Daoy (cell line): ENCODE results near the gene CCT8. TPM values are rescaled to one million over a fixed set of nuclear protein-coding genes. Genes with fewer than 3 reads are reported as not detected.
"Not testable (repeated sequence)": the region's sequence is repeated elsewhere in the genome, so short reads cannot be mapped to it uniquely, and the experiment has no call there.

ENCODE experiments used
- DNase-seq: peaks from one replicate; pipeline ENCODE4 v3.0.0-alpha.2; 2015; ENCODE audit warnings: low read depth
- total RNA-seq: library from RNA; depleted of rRNA; stranded (reverse); fragments of >200 nt; shearing (Covaris generic); gene quantifications from 2 replicates; pipeline ENCODE4 v1.2.3, GENCODE V29; 2014

The CCT8 gene
- total RNA-seq, 1 experiment from 2014 or later: 487 TPM

DNA sequence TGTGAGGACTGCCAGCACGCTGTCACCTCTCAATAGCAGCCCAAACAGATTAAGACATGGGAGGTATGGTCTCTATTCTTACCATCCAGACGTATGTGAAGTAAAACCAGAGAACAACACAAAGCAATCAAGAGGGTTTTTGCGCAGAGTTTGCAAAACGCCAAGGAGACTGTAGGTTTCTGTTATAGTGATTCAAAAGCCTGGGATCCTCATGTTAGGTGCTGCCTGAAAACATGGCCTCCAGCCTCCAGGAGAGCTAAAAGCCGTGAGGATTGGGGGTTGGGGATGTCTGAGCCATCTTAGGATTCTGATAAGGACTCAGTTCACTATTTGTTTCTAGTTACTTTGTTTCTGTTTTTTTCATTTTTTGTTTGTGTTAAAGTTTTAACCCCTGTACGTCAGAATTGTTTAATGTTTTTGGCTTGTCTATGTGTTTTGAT is 4.2 kb upstream of the CCT8 start:
- no peak for DNase-seq

DNA sequence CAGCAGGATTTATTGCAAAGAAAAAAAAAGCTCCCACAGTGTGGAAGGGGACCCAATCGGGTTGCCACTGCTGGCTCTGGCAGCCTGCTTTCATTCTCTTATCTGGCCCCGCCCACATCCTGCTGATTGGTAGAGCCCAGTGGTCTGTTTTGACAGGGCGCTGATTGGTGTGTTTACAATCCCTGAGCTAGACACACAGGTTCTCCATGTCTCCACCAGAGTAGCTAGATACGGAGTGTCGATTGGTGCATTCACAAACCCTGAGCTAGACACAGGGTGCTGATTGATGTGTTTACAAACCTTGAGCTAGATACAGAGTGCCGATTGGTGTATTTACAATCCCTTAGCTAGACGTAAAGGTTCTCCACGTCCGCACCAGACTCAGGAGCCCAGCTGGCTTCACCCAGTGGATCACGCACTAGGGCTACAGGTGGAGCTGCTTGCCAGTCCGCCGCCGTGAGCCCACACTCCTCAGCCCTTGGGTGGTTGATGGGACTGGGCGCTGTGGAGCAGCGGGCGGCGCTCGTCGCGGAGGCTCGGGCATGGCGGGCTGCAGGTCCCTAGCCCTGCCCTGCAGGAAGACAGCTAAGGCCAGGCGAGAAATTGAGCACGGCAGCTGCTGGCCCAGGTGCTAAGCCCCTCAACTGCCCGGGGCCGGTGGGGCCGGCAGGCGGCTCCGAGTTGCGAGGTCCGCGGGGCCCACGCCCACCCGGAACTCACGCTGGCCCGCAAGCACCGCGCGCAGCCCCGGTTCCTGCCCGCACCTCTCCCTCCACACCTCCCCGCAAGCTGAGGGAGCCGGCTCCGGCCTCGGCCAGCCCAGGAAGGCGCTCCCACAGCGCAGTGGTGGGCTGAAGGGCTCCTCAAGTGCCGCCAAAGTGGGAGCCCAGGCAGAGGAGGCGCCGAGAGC is 3.5 kb upstream of the CCT8 start:
- not testable (repeated sequence) for DNase-seq

DNA sequence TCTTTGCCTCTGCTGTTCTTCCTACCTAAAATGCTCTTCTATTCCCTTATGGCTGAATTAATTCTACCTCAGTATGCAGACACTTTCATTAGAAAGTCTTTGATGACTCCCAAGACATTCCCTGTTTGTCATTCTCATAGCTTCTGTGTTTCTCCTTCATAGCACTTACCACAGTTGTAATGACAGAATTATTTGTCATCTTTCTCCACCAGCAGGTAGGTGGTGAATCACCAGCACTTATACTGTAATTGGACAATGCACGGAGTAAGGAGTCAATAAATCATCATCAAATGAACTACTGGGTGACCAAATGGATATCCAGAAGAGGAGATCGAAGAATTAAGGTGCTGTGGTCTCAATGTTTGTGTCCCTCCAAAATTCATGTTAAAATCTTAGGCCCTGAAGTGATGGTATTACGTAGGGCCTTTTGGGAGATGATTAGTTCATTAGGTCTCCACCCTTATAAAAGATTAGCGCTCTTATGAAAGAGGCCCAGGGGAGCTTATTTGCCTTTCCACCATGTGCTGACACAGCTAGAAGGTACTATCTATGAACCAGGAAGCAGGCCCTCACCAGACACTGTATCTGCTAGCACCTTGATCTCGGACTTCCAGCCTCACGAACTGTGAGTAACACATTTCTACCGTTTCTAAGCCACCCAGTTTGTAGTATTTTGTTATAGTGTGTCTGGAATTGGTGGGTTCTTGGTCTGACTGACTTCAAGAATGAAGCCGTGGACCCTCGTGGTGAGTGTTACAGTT is 2.4 kb upstream of the CCT8 start:
- DNase-seq: peak; percentile 37

DNA sequence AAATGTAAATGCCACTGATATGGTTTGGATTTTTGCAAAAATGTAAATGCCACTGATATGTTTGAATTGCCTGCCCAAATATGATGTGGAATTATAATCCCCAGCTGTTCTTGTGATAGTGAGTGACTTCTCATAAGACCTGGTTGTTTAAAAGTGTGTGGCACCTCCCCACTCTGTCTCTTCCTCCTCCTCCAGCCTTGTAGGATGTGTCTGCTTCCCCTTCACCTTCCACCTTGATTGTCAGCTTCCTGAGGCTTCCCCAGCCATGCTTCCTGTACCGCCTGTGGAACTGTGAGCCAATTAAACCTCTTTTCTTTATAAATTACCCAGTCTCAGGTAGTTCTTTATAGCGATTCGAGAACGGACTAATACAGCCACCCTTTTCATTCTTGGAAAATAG is 1.3 kb upstream of the CCT8 start:
- no peak for DNase-seq

DNA sequence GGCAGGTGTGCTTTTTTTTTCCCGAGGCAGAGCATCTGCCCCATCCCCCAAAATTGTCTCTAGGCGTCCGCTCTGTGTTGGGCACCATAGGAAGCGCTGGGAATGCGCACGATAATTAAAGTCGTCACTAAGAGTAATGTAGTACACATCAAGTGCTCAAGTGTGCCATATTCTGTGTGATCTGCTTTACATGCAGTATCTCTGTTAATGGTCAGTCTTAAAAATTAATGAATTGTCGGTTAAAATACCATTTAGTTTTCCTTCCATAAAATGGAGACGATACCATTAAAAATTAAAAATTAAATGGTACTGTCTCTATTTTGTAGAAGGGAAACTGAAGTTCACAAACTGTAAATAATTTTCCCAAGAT is 544 bp upstream of the CCT8 start:
- DNase-seq: no peak

DNA sequence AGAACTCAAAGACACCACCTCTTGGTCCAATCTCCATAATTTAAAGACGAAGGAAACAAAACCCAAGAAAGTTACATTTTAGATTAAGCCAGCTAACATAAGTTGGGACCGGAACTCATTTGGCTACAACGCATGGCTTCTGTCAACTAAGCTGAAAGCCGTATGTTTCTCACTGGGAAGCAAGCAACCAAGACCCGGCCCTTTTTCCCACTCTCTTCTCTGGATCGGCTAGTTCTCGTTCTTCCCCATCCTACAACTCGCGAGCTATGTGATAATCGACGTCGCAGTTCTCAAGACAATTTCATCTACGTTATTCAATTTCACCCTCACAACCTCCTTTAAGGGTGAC is 601 bp downstream of the CCT8 start:
- DNase-seq: peak; percentile 26

DNA sequence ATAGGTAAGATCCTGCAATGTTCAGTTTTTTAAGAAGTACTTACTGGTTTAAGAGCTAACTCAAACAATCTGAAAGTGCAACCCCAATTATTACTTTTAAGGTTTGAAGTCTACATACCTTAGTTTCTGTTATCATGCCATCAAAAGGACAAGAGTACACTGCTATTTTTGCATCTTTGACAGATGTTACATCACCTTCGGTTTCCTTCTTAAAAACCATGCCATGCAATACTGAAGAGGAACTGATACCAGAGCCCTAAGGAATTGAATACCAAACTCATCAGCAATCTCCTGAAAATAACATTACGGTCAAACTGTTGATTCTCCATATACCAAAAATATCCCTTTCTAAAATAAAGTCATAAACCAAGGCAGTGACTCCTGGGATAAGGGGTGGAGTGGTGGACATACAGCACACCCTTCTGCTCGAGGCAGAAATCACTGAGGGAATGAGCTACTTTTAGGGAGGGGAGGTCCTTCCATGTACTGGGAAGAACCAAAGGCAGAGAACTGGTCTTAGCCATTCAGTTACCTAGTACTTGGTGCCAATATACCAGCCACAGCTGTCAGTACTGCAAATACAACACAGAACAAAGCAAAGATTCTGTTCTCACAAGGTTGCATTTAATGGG is 8.5 kb downstream of the CCT8 start:
- DNase-seq: no peak

DNA sequence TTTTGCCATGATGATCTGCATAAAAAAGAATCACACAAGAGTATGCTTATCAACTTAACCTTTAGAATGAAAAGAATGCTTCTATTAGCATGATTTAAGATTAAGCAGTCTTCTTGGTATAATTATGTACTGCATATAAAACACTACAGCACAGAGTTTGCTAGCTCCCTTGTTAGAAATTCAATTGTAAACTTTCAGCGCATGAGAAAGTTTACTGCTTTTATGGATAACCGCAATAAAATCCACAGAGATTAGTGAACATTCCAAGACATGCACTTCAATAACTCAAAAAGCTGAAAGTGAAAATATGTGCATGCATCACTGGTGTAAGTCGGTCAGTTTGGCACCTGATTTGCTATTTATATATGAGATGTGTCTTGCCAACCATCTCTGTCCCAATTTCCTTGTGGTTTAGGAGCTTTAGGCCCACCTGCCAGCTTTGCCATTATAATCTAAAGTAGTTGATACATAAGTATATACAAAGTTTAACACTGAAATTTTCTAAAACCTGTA is 16.9 kb downstream of the CCT8 start:
- DNase-seq: no peak

DNA sequence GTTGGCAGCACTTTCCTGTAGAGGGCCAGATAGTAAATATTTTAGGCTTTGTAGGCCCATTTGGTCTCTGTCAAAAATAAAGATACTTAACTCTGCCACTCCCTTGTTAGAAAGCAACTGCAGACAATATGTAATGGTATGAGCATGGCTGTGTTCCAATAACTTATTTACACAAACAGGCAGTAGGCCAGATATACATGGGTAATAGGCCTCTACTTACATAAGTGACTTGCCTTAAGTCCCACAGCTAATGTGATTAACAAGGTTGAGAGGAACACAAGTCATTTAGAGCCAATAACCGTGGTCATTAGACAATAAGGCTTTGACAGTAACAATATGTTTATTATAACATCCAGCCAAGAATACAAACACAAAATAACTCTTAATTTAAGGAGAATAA is 17.4 kb downstream of the CCT8 start:
- DNase-seq: no peak

DNA sequence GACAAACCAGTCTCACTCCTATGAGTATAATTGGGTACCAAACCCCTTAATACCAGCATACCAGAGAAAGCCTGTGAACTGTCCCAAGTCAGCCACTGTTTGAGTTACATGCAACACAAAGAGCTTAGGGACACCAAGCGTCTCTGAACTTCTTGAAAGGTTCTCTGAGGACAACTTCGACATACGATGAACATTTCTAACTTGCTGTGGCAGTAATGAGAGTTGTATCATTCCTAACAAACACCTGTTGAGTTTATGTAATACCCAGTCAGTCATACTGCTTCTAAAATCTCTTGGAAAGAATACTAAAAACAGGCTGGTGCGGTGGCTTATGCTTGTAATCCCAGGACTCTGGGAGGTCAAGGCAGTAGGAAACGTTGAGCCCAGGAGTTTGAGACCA is 18.4 kb downstream of the CCT8 start:
- no peak for DNase-seq

DNA sequence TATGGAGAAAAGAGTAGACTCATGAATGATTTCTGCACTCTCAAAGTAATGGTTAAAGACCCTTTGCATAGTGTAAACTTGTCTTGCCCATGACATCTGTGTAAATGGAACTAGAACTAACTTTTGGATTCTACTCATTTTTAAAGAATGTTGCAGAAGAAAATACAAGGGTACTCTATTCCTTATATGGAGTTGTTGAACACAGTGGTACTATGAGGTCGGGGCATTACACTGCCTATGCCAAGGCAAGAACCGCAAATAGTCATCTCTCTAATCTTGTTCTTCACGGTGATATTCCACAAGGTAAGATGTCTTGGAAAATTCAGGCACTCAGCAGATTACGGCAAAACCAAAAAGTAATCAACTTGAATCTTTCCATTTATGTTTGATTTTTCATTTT is 19.8 kb downstream of the CCT8 start:
- no peak for DNase-seq

DNA sequence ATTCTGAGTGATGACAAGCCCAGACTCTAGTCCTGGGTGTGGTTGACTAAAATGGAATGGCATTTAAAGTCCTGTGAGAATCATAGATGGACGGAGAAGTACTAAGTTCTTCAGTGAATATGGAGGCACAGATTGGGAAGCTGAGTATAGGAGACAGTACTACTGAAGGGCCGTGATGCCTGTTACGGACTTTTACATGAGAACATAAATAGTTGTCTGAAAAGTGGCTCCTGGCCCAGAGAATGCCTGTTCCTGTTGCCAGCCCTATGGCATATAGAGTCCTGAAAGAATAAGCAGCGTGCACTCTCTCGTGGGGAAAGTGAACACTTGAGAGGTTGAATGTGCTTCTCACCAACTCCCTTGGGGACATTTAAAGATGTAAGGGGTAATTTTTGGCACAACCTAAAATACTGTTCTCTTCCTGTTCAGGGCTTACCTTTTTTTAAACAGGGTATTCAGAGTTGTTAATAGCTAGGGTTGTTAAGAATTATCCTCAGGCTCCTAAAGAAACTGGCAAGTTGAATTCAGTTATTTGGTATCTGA is 20.4 kb downstream of the CCT8 start:
- no peak for DNase-seq

DNA sequence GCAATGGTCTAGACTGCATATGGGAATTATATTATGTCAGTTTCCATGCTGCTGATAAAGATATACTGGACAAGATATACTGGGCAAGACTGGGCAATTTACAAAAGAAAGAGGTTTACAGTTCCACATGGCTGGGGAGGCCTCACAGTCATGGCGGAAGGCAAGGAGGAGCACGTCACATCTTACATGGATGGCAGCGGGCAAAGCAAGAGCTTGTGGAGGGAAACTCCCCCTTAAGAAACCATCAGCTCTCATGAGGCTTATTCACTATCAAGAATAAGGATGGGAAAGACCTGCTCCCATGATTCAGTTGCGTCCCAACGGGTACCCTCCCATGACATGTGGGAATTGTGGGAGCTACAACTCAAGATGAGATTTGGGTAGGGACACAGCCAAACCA is 21.2 kb downstream of the CCT8 start:
- DNase-seq: no peak

DNA sequence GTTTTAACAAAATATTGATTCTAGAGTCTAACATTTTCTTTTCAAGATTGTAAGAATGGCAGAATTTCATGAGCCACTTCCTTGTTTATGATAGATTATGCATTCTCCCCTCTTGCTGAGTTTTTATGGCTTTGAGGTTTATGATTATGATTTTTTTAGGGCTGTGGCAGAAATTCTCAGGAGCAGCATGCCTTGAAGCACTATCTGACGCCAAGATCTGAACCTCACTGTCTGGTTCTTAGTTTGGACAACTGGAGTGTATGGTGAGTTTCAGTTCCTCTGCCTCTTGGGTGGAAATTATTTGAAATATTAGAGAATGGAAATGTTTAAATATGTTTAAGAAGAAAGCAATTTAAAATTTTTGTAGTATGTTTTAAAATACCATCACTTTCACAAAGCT is 38.8 kb downstream of the CCT8 start:
- no peak for DNase-seq

DNA sequence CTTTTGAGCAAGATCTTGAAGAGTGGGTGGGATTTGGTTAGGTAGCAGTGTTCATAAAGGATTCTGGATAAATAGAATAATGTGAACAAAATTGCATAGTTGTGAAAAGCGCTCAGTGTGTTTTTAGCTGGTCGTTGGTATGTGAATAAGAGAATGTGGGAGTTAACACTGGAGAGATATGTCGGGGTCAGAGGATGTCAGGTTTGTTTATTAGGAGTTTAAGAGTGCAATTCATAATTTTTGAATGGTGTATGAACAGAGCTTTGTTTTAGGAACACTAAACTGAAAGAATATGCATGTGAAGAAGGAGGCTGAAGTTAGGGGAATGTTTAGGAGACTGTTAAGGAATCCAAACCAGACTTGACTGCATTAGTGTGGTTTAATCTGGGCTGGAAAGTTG is 39.6 kb downstream of the CCT8 start:
- DNase-seq: no peak

DNA sequence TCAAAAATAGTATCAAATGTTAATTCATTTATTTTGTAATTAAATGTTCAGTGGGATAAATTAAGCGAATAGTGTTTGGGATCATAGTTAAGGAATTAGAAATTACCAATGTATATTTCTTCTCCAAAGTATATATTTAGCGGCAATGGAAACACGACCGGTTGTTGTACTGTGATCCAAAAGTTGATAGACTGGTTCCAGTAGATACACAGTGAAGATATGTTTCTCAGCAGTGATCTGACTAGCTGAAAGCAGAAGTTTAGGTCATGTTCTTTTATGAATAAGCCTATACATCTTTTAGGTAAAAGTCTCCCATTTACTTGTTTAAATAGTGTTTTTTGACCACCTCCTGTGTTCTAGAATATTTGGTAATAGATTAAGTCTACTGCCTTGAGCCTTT is 40.1 kb downstream of the CCT8 start:
- DNase-seq: no peak

DNA sequence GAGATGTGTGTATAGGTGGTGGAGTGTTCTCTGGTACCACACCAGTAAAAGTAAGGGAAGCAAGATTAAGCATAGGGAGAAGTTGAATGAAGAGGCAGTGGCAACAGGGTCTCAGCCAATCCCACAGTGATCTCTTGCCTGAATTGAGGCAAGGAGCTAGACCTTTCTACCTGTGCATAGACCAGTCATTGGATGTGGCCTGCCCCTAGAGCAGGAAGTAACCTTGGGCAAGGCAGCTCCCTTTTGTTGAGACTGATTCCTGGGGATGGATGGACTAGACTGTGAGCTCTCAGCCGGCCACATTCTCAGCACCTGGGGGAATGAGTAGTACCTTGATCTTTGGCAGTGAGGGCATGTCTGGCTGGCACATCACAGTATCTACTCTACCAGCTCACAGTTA is 42.5 kb downstream of the CCT8 start:
- no peak for DNase-seq

DNA sequence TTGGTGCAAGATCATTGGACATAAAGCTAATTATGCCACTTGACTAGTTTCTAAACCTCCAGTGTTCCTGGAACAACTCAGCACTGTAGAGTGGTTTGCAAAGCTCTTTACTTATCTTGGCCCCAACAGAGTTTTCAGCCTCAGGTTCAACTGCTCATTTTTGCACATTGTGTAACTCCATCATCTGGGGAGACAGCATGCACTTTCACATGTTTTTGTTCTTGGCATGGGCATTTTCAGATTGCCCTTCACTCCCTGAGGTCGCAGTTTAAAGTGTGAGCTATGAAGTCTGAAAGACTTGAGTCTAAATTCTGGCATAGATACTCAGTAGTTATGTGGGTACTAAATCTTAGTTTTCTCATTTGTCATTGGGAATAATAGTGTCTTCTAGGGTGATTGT is 43.9 kb downstream of the CCT8 start:
- DNase-seq: no peak

DNA sequence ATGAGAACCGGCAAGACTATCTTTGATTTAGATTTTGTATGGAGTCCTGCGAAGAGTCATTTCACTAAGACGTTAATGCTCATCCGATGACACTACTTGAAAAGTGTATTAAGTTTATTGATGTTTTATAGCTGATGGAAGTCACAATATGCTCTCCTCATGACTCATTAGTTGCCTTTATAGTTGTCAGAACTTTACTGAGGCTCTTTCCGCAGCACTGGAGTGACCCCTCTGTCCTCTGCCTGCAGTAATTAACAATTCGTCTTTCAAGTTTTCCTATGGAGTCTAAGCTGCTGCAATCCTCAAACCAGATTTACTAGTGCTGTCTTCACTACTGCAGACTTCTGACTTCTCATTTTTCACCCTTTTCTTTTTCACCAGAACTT is 48.1 kb downstream of the CCT8 start:
- no peak for DNase-seq

DNA sequence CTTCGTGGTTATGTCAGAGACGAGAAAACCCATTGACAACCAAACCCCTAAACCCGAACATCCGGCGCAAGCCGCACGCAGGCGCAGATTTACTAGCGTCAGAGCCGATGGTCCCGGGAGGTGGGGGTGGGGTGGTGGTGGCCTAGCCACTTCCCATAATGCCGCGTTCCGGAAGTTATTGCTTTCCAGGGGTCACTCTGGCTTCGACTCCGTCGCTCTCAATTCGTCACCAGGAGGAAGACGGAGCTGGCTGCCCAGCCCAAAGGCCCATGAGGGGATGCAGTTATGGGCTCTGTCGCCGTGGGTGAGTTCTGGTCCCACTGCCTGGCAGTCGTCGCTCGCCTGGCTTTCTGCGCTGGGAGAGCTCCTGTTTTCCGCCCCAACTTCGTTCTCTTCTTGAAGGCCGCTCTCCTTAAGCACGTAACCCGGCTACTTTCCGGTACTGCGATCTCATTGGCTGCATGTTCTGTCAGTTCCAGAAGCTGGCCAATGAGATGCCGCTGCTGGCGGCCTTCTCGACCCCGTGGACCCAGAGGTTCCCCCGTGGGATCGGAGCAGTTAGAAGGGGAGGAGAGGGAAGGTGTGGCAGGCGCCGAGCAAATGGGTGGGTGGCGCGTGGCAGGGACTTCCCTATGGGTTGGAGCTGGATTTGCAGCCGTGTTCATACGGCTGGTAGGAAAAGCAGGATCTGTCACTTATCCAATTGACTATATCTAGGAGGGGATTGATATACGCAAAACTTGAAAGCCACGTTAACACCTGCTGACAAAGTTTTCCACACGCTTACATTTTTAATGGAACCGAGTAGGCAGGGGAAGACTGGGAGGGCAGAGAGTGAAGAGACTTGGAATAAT is 48.7 kb downstream of the CCT8 start, which contains the start of gene USP16:
TSS of gene USP16 (plus strand) at position 195 of the 854 bp plus-strand sequence. CDS start 3,246 bp downstream, outside the sequence.
- DNase-seq: peak; percentile 98

DNA sequence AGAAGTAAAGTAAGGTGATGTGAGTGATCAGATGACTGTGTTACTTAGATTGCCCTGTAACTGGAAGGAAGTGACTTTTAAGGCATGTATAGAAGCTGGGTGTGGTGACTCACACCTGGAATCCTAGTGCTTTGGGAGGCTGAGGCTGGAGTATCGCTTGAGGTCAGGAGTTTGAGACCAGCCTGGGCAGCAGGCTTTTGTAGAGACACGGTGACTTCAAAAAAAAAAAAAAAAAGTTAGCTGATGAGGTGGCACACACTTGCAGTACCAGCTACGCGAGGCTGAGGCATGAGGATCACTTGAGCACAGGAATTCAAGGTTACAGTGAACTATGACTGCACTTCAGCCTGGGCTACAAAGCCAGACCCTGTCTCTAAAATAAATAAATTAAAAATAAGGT is 51.3 kb downstream of the CCT8 start:
- DNase-seq: no peak
